Measurements from ENCODE around the gene CEP120.

Gene CEP120

DNA sequence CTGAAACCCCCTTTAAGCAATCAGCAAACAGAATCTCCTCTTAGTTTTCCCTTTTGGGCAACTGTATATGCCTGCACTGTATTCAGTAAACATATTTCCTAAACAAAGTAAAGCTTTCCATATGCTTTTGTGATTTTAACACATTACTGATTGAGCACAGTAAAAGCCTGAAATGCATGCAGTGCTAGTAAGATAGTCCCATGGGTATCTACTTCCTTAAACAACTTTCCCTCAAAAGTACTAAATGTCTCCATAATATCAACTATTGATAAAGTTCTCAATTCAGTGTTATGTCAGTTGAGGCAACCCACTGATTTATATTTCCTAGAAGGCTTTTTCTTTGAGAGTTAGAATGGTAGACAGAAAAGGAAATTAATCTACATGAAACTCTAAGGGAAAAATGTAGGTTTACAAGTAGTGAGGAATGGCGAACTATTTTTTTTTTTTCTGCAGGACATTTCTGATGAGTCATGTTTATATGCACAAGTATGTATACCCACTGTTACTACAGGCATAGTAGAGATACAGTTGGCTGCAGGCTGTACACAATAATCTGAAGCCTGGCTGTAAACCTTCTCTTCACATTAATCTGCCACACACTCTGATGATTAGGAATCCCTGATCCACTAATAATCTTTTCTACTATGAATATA, 31.2 kb upstream of the CEP120 start:
- Histone ChIP-seq H3K27ac (ENCODE audit: insufficient read depth, low read depth, low read length, poor library complexity, severe bottlenecking) (no peak overlapping the region), H3K4me1 (ENCODE audit: control insufficient read depth, insufficient read depth, low read length) (no peaks in the 10 kb centered on the region), H3K4me3 (ENCODE audit: insufficient read depth, low read depth, low read length) (no peak overlapping the region), H3K9me3 (ENCODE audit: control insufficient read depth, low read length) (no peaks in the 10 kb centered on the region), H3K27me3 (ENCODE audit: control insufficient read depth, insufficient read depth, low read length, poor library complexity, severe bottlenecking) (no peaks in the 10 kb centered on the region), H3K36me3 (ENCODE audit: control insufficient read depth, insufficient read depth, low read length) (no peaks in the 10 kb centered on the region)
- WGBS, 2 experiments = 67 to 100% methylated on average over 1 of the region's 1 CpG

GRCh38 chr5:123452401-123452800, 29.2 kb upstream of the CEP120 start:
- WGBS, 2 experiments = 65 to 73% methylated on average over 4 of the region's 4 CpGs
- Histone ChIP-seq H3K9me3 (ENCODE audit: control insufficient read depth, low read length) (no peaks in the 10 kb centered on the region), H3K4me3 (ENCODE audit: insufficient read depth, low read depth, low read length) (no peak overlapping the region), H3K27ac (ENCODE audit: insufficient read depth, low read depth, low read length, poor library complexity, severe bottlenecking) (no peak overlapping the region), H3K36me3 (ENCODE audit: control insufficient read depth, insufficient read depth, low read length) (no peaks in the 10 kb centered on the region), H3K4me1 (ENCODE audit: control insufficient read depth, insufficient read depth, low read length) (no peaks in the 10 kb centered on the region), H3K27me3 (ENCODE audit: control insufficient read depth, insufficient read depth, low read length, poor library complexity, severe bottlenecking) (no peaks in the 10 kb centered on the region)

DNA sequence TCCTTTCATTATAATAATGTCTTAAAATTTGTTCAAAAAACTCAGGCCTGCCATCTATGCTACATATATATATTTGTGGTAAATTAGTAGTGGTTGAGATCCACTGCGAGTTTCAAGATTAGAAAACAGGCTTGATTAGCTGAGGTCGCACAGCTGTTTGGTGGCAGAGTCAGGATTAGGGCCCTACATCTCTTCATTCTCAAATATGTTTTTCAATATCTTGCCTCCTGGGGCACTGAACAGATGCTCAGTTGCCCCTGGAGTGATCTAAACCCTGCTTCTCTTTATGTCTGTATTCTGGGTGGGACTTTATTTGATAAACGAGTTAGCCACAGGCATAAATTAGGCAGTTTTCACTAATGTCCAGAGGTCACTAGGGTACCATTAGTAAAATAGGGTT, 27.8 kb upstream of the CEP120 start:
- WGBS, 2 experiments = 82 to 85% methylated on average over 3 of the region's 3 CpGs

DNA sequence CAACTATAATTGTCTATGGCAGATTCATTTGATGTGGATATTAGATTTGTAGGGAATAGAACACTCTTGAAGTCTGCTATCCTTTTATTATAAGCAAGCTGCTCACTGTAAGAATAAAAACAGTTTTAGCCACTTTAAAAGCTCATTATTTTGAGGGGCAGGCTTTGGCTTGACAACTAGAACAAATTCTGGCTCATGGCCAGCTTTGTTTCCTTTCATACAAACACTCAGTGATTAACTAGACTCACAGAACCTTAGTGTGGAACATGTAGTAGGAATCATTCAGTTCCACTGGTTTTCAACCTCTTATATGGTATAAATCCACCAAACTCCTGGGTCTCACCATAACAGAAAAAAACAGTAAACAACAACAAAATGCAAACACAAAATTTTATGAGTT, 27.4 kb upstream of the CEP120 start:
- no peaks in the 10 kb centered on the region for H3K27me3 ChIP-seq (ENCODE audit: control insufficient read depth, insufficient read depth, low read length, poor library complexity, severe bottlenecking)
- no peaks in the 10 kb centered on the region for H3K4me1 ChIP-seq (ENCODE audit: control insufficient read depth, insufficient read depth, low read length)
- no peak overlapping the region for H3K4me3 ChIP-seq (ENCODE audit: insufficient read depth, low read depth, low read length)
- H3K27ac ChIP-seq (ENCODE audit: insufficient read depth, low read depth, low read length, poor library complexity, severe bottlenecking) = no peak overlapping the region
- no peaks in the 10 kb centered on the region for H3K36me3 ChIP-seq (ENCODE audit: control insufficient read depth, insufficient read depth, low read length)
- no peaks in the 10 kb centered on the region for H3K9me3 ChIP-seq (ENCODE audit: control insufficient read depth, low read length)

More for the DNA sequence above, 27.8 kb upstream of the CEP120 start:
- H3K27me3 ChIP-seq (ENCODE audit: control insufficient read depth, insufficient read depth, low read length, poor library complexity, severe bottlenecking) = no peaks in the 10 kb centered on the region
- no peak overlapping the region for H3K4me3 ChIP-seq (ENCODE audit: insufficient read depth, low read depth, low read length)
- no peaks in the 10 kb centered on the region for H3K4me1 ChIP-seq (ENCODE audit: control insufficient read depth, insufficient read depth, low read length)
- H3K36me3 ChIP-seq (ENCODE audit: control insufficient read depth, insufficient read depth, low read length) = no peaks in the 10 kb centered on the region
- H3K27ac ChIP-seq (ENCODE audit: insufficient read depth, low read depth, low read length, poor library complexity, severe bottlenecking) = no peak overlapping the region
- H3K9me3 ChIP-seq (ENCODE audit: control insufficient read depth, low read length) = no peaks in the 10 kb centered on the region

DNA sequence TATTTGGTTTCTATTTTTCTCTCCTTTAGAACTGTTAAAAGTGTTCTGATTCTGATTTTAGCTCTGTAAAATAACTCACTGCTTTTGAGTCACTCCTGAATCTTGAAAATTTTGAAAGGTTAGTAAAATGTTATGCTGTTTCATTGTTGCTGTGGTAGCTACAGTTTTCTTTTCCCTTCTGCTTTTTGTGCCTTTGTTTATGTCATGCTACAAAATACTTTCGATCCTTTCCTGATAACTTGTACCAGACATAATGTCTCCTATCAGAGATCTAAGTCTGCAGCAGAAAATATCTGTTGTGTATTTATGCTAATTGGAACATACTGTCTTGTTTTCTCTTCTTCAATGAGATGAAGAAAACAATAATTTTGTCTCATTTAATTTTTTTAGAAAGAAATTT, 26.9 kb upstream of the CEP120 start:
- Histone ChIP-seq H3K36me3 (ENCODE audit: control insufficient read depth, insufficient read depth, low read length) (no peaks in the 10 kb centered on the region), H3K9me3 (ENCODE audit: control insufficient read depth, low read length) (no peaks in the 10 kb centered on the region), H3K27ac (ENCODE audit: insufficient read depth, low read depth, low read length, poor library complexity, severe bottlenecking) (no peak overlapping the region), H3K4me3 (ENCODE audit: insufficient read depth, low read depth, low read length) (no peak overlapping the region), H3K4me1 (ENCODE audit: control insufficient read depth, insufficient read depth, low read length) (no peaks in the 10 kb centered on the region), H3K27me3 (ENCODE audit: control insufficient read depth, insufficient read depth, low read length, poor library complexity, severe bottlenecking) (no peaks in the 10 kb centered on the region)
- 70 to 100% methylated on average over 1 of the region's 1 CpG for WGBS, 2 experiments

GRCh38 chr5:123449424-123449974, 26.3 kb upstream of the CEP120 start:
- H3K27me3 ChIP-seq (ENCODE audit: control insufficient read depth, insufficient read depth, low read length, poor library complexity, severe bottlenecking) = no peaks in the 10 kb centered on the region
- WGBS, 2 experiments = 85 to 89% methylated on average over 2 of the region's 2 CpGs
- H3K36me3 ChIP-seq (ENCODE audit: control insufficient read depth, insufficient read depth, low read length) = no peaks in the 10 kb centered on the region
- H3K9me3 ChIP-seq (ENCODE audit: control insufficient read depth, low read length) = no peaks in the 10 kb centered on the region
- H3K27ac ChIP-seq (ENCODE audit: insufficient read depth, low read depth, low read length, poor library complexity, severe bottlenecking) = no peak overlapping the region
- H3K4me1 ChIP-seq (ENCODE audit: control insufficient read depth, insufficient read depth, low read length) = no peaks in the 10 kb centered on the region
- no peak overlapping the region for H3K4me3 ChIP-seq (ENCODE audit: insufficient read depth, low read depth, low read length)

GRCh38 chr5:123448743-123449142, 25.5 kb upstream of the CEP120 start:
- whole genome bisulfite sequencing, 2 experiments = 94 to 95% methylated on average over 6 of the region's 6 CpGs
- Histone ChIP-seq H3K36me3 (ENCODE audit: control insufficient read depth, insufficient read depth, low read length) (no peaks in the 10 kb centered on the region), H3K9me3 (ENCODE audit: control insufficient read depth, low read length) (no peaks in the 10 kb centered on the region)

GRCh38 chr5:123448017-123448617, 24.9 kb upstream of the CEP120 start:
- Histone ChIP-seq H3K4me3 (ENCODE audit: insufficient read depth, low read depth, low read length) (no peak overlapping the region), H3K27ac (ENCODE audit: insufficient read depth, low read depth, low read length, poor library complexity, severe bottlenecking) (no peak overlapping the region), H3K4me1 (ENCODE audit: control insufficient read depth, insufficient read depth, low read length) (no peaks in the 10 kb centered on the region), H3K27me3 (ENCODE audit: control insufficient read depth, insufficient read depth, low read length, poor library complexity, severe bottlenecking) (no peaks in the 10 kb centered on the region), H3K9me3 (ENCODE audit: control insufficient read depth, low read length) (no peaks in the 10 kb centered on the region), H3K36me3 (ENCODE audit: control insufficient read depth, insufficient read depth, low read length) (no peaks in the 10 kb centered on the region)
- WGBS, 2 experiments = 90 to 98% methylated on average over 2 to 3 of the region's 3 CpGs

More at GRCh38 chr5:123448743-123449142, 25.5 kb upstream of the CEP120 start:
- no peaks in the 10 kb centered on the region for H3K27me3 ChIP-seq (ENCODE audit: control insufficient read depth, insufficient read depth, low read length, poor library complexity, severe bottlenecking)
- no peaks in the 10 kb centered on the region for H3K4me1 ChIP-seq (ENCODE audit: control insufficient read depth, insufficient read depth, low read length)
- H3K27ac ChIP-seq (ENCODE audit: insufficient read depth, low read depth, low read length, poor library complexity, severe bottlenecking) = no peak overlapping the region
- no peak overlapping the region for H3K4me3 ChIP-seq (ENCODE audit: insufficient read depth, low read depth, low read length)

- Histone ChIP-seq H3K4me1 (ENCODE audit: control insufficient read depth, insufficient read depth, low read length) (no peaks in the 10 kb centered on the region), H3K4me3 (ENCODE audit: insufficient read depth, low read depth, low read length) (no peak overlapping the region), H3K9me3 (ENCODE audit: control insufficient read depth, low read length) (no peaks in the 10 kb centered on the region), H3K36me3 (ENCODE audit: control insufficient read depth, insufficient read depth, low read length) (no peaks in the 10 kb centered on the region), H3K27ac (ENCODE audit: insufficient read depth, low read depth, low read length, poor library complexity, severe bottlenecking) (no peak overlapping the region), H3K27me3 (ENCODE audit: control insufficient read depth, insufficient read depth, low read length, poor library complexity, severe bottlenecking) (no peaks in the 10 kb centered on the region)
- 96 to 100% methylated on average over 1 to 3 of the region's 3 CpGs for WGBS, 2 experiments
Observed at GRCh38 chr5:123444016-123444415, 20.8 kb upstream of the CEP120 start.

DNA sequence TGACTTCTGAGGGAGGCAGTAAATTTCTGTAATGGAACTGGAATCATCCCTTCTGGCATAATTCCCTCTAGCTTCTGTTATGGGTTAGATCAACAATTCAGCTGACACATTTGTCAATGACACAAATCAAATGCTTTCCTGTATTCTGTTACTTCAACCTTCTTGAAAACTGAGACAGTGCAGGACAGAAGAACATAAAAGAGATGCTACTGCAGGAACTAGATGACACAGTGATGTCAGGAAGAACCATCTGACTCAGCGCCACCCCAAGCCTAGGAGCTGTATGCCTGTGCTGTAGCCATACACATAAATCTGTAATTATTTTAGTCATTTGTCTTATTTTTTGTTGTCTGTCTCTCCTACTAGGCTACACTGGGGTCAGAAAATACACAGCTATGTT, 18.2 kb upstream of the CEP120 start:
- no peak overlapping the region for H3K27ac ChIP-seq (ENCODE audit: insufficient read depth, low read depth, low read length, poor library complexity, severe bottlenecking)
- no peaks in the 10 kb centered on the region for H3K4me1 ChIP-seq (ENCODE audit: control insufficient read depth, insufficient read depth, low read length)
- WGBS, 2 experiments = 100% methylated on average over 1 of the region's 1 CpG
- H3K4me3 ChIP-seq (ENCODE audit: insufficient read depth, low read depth, low read length) = no peak overlapping the region
- no peaks in the 10 kb centered on the region for H3K9me3 ChIP-seq (ENCODE audit: control insufficient read depth, low read length)
- no peaks in the 10 kb centered on the region for H3K27me3 ChIP-seq (ENCODE audit: control insufficient read depth, insufficient read depth, low read length, poor library complexity, severe bottlenecking)
- no peaks in the 10 kb centered on the region for H3K36me3 ChIP-seq (ENCODE audit: control insufficient read depth, insufficient read depth, low read length)

All from ectodermal cell (in vitro differentiated cells).